ENCODE measurements around the gene OR10A3.

OR10A3 gene

DNA sequence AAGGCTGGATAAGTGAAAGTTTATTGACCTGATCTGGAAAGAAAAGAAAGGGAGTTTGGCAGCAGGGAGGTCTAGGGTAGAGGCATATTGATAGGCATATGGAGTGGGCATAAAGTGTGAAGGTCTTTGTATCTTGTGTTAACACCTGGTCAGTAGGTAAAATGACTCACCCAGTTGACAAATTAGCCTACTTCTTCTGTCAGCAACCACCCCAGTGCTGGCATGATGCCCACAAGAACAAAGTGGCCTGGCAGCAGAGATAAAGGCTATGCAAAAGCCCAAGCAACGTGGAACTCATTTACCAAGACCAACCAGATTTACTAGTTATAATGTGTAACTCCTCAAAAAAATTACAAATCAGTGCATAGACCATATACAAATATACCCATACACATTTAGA is 4.9 kb downstream of the OR10A3 start:
- Histone ChIP-seq H3K4me2 (ENCODE audit: low read length) (no peak overlapping the region), H2AFZ (ENCODE audit: low read length) (no peak overlapping the region), H3K9me3 (ENCODE audit: low read length) (no peaks in the 10 kb centered on the region), H3K4me3 (ENCODE audit: low read depth, low read length, poor library complexity, severe bottlenecking) (no peak overlapping the region), H3K9me2 (ENCODE audit: low read depth, low read length) (no peaks in the 10 kb centered on the region), H3K36me3 (ENCODE audit: insufficient read depth, low read length) (no peaks in the 10 kb centered on the region), H3K79me2 (ENCODE audit: insufficient read depth, low read length) (no peaks in the 10 kb centered on the region), H3K27ac (ENCODE audit: low read depth, low read length, poor library complexity, severe bottlenecking) (no peak overlapping the region), H4K20me1 (ENCODE audit: insufficient read depth, low read length) (no peaks in the 10 kb centered on the region), H3F3A (ENCODE audit: insufficient read depth, low read length) (no peaks in the 10 kb centered on the region), H3K27me3 (ENCODE audit: insufficient read depth, low read length) (no peaks in the 10 kb centered on the region), H3K4me1 (ENCODE audit: insufficient read depth, low read length, severe bottlenecking) (no peaks in the 10 kb centered on the region), H3K9ac (ENCODE audit: low read length) (no peak overlapping the region)
- TF ChIP-seq EZH2 (IDR thresholded peaks at IDR 0.05; ENCODE audit: borderline replicate concordance, low read length): no peak
- TF ChIP-seq, protein P1, sequence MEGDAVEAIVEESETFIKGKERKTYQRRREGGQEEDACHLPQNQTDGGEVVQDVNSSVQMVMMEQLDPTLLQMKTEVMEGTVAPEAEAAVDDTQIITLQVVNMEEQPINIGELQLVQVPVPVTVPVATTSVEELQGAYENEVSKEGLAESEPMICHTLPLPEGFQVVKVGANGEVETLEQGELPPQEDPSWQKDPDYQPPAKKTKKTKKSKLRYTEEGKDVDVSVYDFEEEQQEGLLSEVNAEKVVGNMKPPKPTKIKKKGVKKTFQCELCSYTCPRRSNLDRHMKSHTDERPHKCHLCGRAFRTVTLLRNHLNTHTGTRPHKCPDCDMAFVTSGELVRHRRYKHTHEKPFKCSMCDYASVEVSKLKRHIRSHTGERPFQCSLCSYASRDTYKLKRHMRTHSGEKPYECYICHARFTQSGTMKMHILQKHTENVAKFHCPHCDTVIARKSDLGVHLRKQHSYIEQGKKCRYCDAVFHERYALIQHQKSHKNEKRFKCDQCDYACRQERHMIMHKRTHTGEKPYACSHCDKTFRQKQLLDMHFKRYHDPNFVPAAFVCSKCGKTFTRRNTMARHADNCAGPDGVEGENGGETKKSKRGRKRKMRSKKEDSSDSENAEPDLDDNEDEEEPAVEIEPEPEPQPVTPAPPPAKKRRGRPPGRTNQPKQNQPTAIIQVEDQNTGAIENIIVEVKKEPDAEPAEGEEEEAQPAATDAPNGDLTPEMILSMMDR (IDR thresholded peaks at IDR 0.05; ENCODE audit: low read length): no peak

DNA sequence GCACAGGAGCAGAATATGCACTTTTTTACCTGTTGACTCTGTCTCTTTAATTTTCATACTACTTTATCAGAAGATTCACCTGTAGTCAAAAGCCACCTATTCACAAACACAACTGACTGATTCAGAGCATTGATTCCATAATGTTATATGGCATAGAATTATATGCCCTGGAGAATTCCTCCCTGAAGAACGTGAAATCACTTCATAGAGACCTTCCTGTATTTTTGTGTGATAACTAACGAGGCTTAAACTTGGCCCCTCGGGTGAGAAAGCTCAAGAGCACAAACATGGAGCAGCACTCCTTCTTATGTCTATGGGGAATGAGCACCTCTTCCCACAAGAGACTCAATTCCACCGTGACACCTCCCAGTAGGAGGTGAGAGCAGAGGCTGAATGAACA is 10.3 kb downstream of the OR10A3 start, which contains the start of gene OR10A6:
Gene OR10A6, minus strand, starts transcription at position 101 of the 400 bp plus-strand sequence. CDS start 2,606 bp downstream, outside the sequence.
- H3K27me3 ChIP-seq (ENCODE audit: insufficient read depth, low read length): no peaks in the 10 kb centered on the region
- H3K36me3 ChIP-seq (ENCODE audit: insufficient read depth, low read length): no peaks in the 10 kb centered on the region
- no peaks in the 10 kb centered on the region for H3K9me2 ChIP-seq (ENCODE audit: low read depth, low read length)
- H3K79me2 ChIP-seq (ENCODE audit: insufficient read depth, low read length): no peaks in the 10 kb centered on the region
- no peak within 1 kb of the TSS for H3K4me2 ChIP-seq (ENCODE audit: low read length)
- H3K9ac ChIP-seq (ENCODE audit: low read length): no peak within 1 kb of the TSS
- H3K4me3 ChIP-seq (ENCODE audit: low read depth, low read length, poor library complexity, severe bottlenecking): no peak within 1 kb of the TSS
- no peaks in the 10 kb centered on the region for H4K20me1 ChIP-seq (ENCODE audit: insufficient read depth, low read length)
- H3K9me3 ChIP-seq (ENCODE audit: low read length): no peaks in the 10 kb centered on the region
- no peak within 1 kb of the TSS for H2AFZ ChIP-seq (ENCODE audit: low read length)
- no peak for TF ChIP-seq EZH2 (IDR thresholded peaks at IDR 0.05; ENCODE audit: borderline replicate concordance, low read length)
- H3K27ac ChIP-seq (ENCODE audit: low read depth, low read length, poor library complexity, severe bottlenecking): no peak within 1 kb of the TSS
- no peaks in the 10 kb centered on the region for H3F3A ChIP-seq (ENCODE audit: insufficient read depth, low read length)
- no peaks in the 10 kb centered on the region for H3K4me1 ChIP-seq (ENCODE audit: insufficient read depth, low read length, severe bottlenecking)

DNA sequence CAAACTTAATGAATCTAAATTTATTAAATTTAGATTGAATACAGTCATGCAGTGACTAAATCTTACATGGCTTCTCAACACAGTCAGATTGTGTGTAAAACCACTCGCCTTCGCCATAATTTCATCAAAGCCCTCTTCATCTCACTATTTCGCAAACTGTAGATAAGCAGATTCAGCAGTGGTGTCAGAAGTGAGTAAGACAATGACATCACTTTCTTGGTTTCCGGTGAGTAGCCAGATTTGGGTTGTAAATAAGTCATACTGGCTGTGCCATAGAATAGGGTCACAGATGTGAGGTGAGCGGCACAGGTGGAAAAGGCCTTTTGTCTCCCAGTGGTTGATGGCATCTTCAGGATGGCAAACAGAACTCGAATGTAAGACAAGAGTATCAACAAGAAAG is 13.9 kb downstream of the OR10A3 start:
- H2AFZ ChIP-seq (ENCODE audit: low read length): no peak overlapping the region
- H3K4me1 ChIP-seq (ENCODE audit: insufficient read depth, low read length, severe bottlenecking): no peaks in the 10 kb centered on the region
- TF ChIP-seq, protein P1 (IDR thresholded peaks at IDR 0.05; ENCODE audit: low read length): no peak
- no peak for TF ChIP-seq EZH2 (IDR thresholded peaks at IDR 0.05; ENCODE audit: borderline replicate concordance, low read length)
- H3F3A ChIP-seq (ENCODE audit: insufficient read depth, low read length): no peaks in the 10 kb centered on the region
- H3K9ac ChIP-seq (ENCODE audit: low read length): no peak overlapping the region
- H3K4me3 ChIP-seq (ENCODE audit: low read depth, low read length, poor library complexity, severe bottlenecking): no peak overlapping the region
- H3K9me3 ChIP-seq (ENCODE audit: low read length): no peaks in the 10 kb centered on the region
- no peaks in the 10 kb centered on the region for H3K36me3 ChIP-seq (ENCODE audit: insufficient read depth, low read length)
- no peaks in the 10 kb centered on the region for H3K79me2 ChIP-seq (ENCODE audit: insufficient read depth, low read length)
- H3K27me3 ChIP-seq (ENCODE audit: insufficient read depth, low read length): no peaks in the 10 kb centered on the region; the same call in 1 of the 2 replicates
- H3K9me2 ChIP-seq (ENCODE audit: low read depth, low read length): no peaks in the 10 kb centered on the region
- no peak overlapping the region for H3K4me2 ChIP-seq (ENCODE audit: low read length)
- H3K27ac ChIP-seq (ENCODE audit: low read depth, low read length, poor library complexity, severe bottlenecking): no peak overlapping the region
- H4K20me1 ChIP-seq (ENCODE audit: insufficient read depth, low read length): no peaks in the 10 kb centered on the region

DNA sequence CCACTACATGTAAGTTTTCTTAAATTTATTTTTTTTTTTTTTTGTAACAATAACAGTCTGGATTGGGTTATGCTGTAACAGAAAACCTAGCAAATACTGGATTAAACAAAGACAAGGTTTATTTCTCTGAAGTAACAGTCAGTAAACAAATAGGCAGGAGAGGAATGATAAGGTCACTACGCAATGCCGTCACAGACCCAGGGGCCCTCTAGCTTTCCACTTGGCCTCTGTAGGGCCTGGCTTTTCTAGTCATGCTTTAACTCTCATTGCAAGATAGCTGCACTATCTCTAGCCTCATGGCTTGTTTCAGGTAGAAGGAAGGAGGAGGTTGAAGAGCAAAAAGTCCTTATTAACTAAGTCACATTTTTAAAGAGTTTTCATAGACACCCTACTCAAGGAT is 17.0 kb downstream of the OR10A3 start:
- H3K36me3 ChIP-seq (ENCODE audit: insufficient read depth, low read length): no peaks in the 10 kb centered on the region
- H3K9me3 ChIP-seq (ENCODE audit: low read length): no peaks in the 10 kb centered on the region
- TF ChIP-seq, protein P1 (IDR thresholded peaks at IDR 0.05; ENCODE audit: low read length): no peak
- TF ChIP-seq EZH2 (IDR thresholded peaks at IDR 0.05; ENCODE audit: borderline replicate concordance, low read length): no peak
- H3K79me2 ChIP-seq (ENCODE audit: insufficient read depth, low read length): no peaks in the 10 kb centered on the region
- no peak overlapping the region for H3K4me2 ChIP-seq (ENCODE audit: low read length)
- no peaks in the 10 kb centered on the region for H3F3A ChIP-seq (ENCODE audit: insufficient read depth, low read length)
- H3K4me1 ChIP-seq (ENCODE audit: insufficient read depth, low read length, severe bottlenecking): no peaks in the 10 kb centered on the region
- no peak overlapping the region for H3K9ac ChIP-seq (ENCODE audit: low read length)
- no peaks in the 10 kb centered on the region; the same call in 1 of the 2 replicates for H3K27me3 ChIP-seq (ENCODE audit: insufficient read depth, low read length)
- H3K27ac ChIP-seq (ENCODE audit: low read depth, low read length, poor library complexity, severe bottlenecking): no peak overlapping the region
- no peaks in the 10 kb centered on the region for H3K9me2 ChIP-seq (ENCODE audit: low read depth, low read length)
- no peaks in the 10 kb centered on the region for H4K20me1 ChIP-seq (ENCODE audit: insufficient read depth, low read length)
- H3K4me3 ChIP-seq (ENCODE audit: low read depth, low read length, poor library complexity, severe bottlenecking): no peak overlapping the region
- H2AFZ ChIP-seq (ENCODE audit: low read length): no peak overlapping the region

All from OCI-LY1 (cell line).